Neural cell (in vitro differentiated cells): ENCODE measurements around the gene TPP1. TPM values are rescaled to one million over a fixed set of nuclear protein-coding genes. Genes with fewer than 3 reads are reported as not detected.

Experiments
- H2AFZ ChIP-seq: fragments of 200-600, 300-800 bp; sonication (generic), shearing (Covaris generic); 2 replicates; pipeline ENCODE4 v1.6.0; 2014; ENCODE audit warnings: low read depth, mild to moderate bottlenecking, antibody characterized with exemption, low read length, moderate library complexity
- H3F3A ChIP-seq: fragments of 200-600 bp; shearing (Covaris generic); 2 replicates; pipeline ENCODE4 v1.6.1; 2016; ENCODE audit warnings: mild to moderate bottlenecking, moderate library complexity, mixed read lengths, antibody characterized with exemption, low read length; ENCODE audit not compliant: insufficient read depth, poor library complexity, severe bottlenecking
- H3K27ac ChIP-seq: fragments of 200-600, 300-800 bp; sonication (generic), shearing (Covaris generic); 2 replicates; pipeline ENCODE4 v1.5.1; 2014; ENCODE audit warnings: mild to moderate bottlenecking, low read length, moderate library complexity
- H3K27me3 ChIP-seq: fragments of 300-800, 200-600 bp; sonication (generic), shearing (Covaris generic); 2 replicates; pipeline ENCODE4 v1.6.0; 2014; ENCODE audit warnings: mild to moderate bottlenecking, low read depth, low read length, moderate library complexity; ENCODE audit not compliant: insufficient read depth
- H3K36me3 ChIP-seq: fragments of 300-800, 200-600 bp; sonication (generic), shearing (Covaris generic); 2 replicates; pipeline ENCODE4 v1.5.1; 2014; ENCODE audit warnings: mild to moderate bottlenecking, antibody characterized with exemption, low read length, moderate library complexity; ENCODE audit not compliant: insufficient read depth
- H3K4me2 ChIP-seq: fragments of 300-800, 200-600 bp; sonication (generic), shearing (Covaris generic); 2 replicates; pipeline ENCODE4 v1.6.0; 2014; ENCODE audit warnings: mild to moderate bottlenecking, low read length
- H3K4me3 ChIP-seq: fragments of 300-800, 200-600 bp; sonication (generic), shearing (Covaris generic); 2 replicates; pipeline ENCODE4 v1.5.1; 2014; ENCODE audit warnings: mild to moderate bottlenecking, low read length, moderate library complexity
- H3K79me2 ChIP-seq: fragments of 200-600 bp; shearing (Covaris generic); replicated peaks from 2 replicates; pipeline ENCODE4 v1.6.0; 2014; ENCODE audit warnings: mild to moderate bottlenecking, low read length, moderate library complexity; ENCODE audit not compliant: insufficient read depth
- H3K9ac ChIP-seq: fragments of 300-800, 200-600 bp; sonication (generic), shearing (Covaris generic); 2 replicates; pipeline ENCODE4 v1.6.1; 2016; ENCODE audit warnings: mild to moderate bottlenecking, low read length, mixed read lengths
- H3K9me2 ChIP-seq: fragments of 200-600 bp; shearing (Covaris generic); 2 replicates; pipeline ENCODE4 v1.6.1; 2016; ENCODE audit warnings: mild to moderate bottlenecking, low read length, mixed read lengths; ENCODE audit not compliant: insufficient read depth
- H3K9me3 ChIP-seq: fragments of 200-600, 300-800 bp; sonication (generic), shearing (Covaris generic); 2 replicates; pipeline ENCODE4 v1.6.1; 2016; ENCODE audit warnings: mild to moderate bottlenecking, mixed run types, low read length, moderate library complexity, mixed read lengths
- H4K20me1 ChIP-seq: fragments of 200-600 bp; shearing (Covaris generic); 2 replicates; pipeline ENCODE4 v1.6.1; 2016; ENCODE audit warnings: mild to moderate bottlenecking, mixed run types; ENCODE audit not compliant: insufficient read depth
- CTCF ChIP-seq: fragments of 450-650 bp; IDR thresholded peaks from 2 replicates; pipeline ENCODE4 v1.5.1; 2014; ENCODE audit warnings: antibody characterized with exemption, mild to moderate bottlenecking, moderate library complexity; ENCODE audit not compliant: poor library complexity, severe bottlenecking
- EP300 ChIP-seq: fragments of 450-650 bp; conservative IDR thresholded peaks from 2 replicates; pipeline ENCODE4 v1.6.1; 2014; ENCODE audit warnings: antibody characterized with exemption, mild to moderate bottlenecking, moderate library complexity; ENCODE audit not compliant: poor library complexity, severe bottlenecking
- EZH2 ChIP-seq: fragments of 200-600, 300-800 bp; shearing (Covaris generic), sonication (generic); IDR thresholded peaks from 2 replicates; pipeline ENCODE4 v1.6.1; 2014; ENCODE audit warnings: antibody characterized with exemption, low read length, borderline replicate concordance, mild to moderate bottlenecking; ENCODE audit not compliant: insufficient read depth, poor library complexity, severe bottlenecking
- MXI1 ChIP-seq: fragments of 450-650 bp; conservative IDR thresholded peaks from 2 replicates; pipeline ENCODE4 v1.6.1; 2014; ENCODE audit warnings: antibody characterized with exemption, mild to moderate bottlenecking; ENCODE audit not compliant: poor library complexity, severe bottlenecking
- POLR2AphosphoS5 ChIP-seq: IDR thresholded peaks from 2 replicates; pipeline ENCODE4 v1.6.1; 2012
- RAD21 ChIP-seq: fragments of 450-650 bp; conservative IDR thresholded peaks from 2 replicates; pipeline ENCODE4 v1.6.1; 2014; ENCODE audit warnings: antibody characterized with exemption, mild to moderate bottlenecking, moderate library complexity
- REST ChIP-seq: IDR thresholded peaks from 2 replicates; pipeline ENCODE4 v1.6.1; 2012; ENCODE audit warnings: borderline replicate concordance
- SMC3 ChIP-seq: fragments of 450-650 bp; conservative IDR thresholded peaks from 2 replicates; pipeline ENCODE4 v1.6.1; 2014; ENCODE audit warnings: antibody characterized with exemption, mild to moderate bottlenecking, moderate library complexity; ENCODE audit not compliant: poor library complexity
- TAF1 ChIP-seq: IDR thresholded peaks from 2 replicates; pipeline ENCODE4 v1.6.1; 2012; ENCODE audit warnings: low read depth
- polyA plus RNA-seq: library from polyadenylated mRNA; depleted of rRNA; stranded (reverse); fragments of >200 nt; gene quantifications from 2 replicates; pipeline ENCODE4 v1.2.3, GENCODE V29; 2014

Gene TPP1
- polyA plus RNA-seq, 1 donor from 2014 or later: 3.8 TPM

GRCh38 chr11:6587360-6587953, 31.8 kb downstream of the TPP1 start:
- Histone ChIP-seq H3F3A (no peaks in the 10 kb centered on the region), H3K27me3 (no peaks in the 10 kb centered on the region), H3K9me2 (no peaks in the 10 kb centered on the region), H3K9ac (no peak overlapping the region), H3K27ac (no peak overlapping the region), H3K4me2 (no peak overlapping the region), H4K20me1 (no peaks in the 10 kb centered on the region), H3K9me3 (peaks cover 8% of the 10 kb centered on the region), H2AFZ (no peak overlapping the region), H3K79me2 (no peaks in the 10 kb centered on the region), H3K4me3 (no peak overlapping the region), H3K36me3 (no peaks in the 10 kb centered on the region)
- TF ChIP-seq REST (no peak), MXI1 (no peak), EP300 (no peak), CTCF (no peak), POLR2AphosphoS5 (no peak), EZH2 (no peak), RAD21 (no peak), SMC3 (no peak), TAF1 (no peak)

- Histone ChIP-seq H3K27ac (no peak overlapping the region), H3K79me2 (no peaks in the 10 kb centered on the region), H3K9ac (no peak overlapping the region), H4K20me1 (no peaks in the 10 kb centered on the region), H3K9me2 (no peaks in the 10 kb centered on the region), H3K4me3 (no peak overlapping the region), H3K36me3 (no peaks in the 10 kb centered on the region), H3K27me3 (no peaks in the 10 kb centered on the region), H3F3A (no peaks in the 10 kb centered on the region), H3K4me2 (no peak overlapping the region), H2AFZ (no peak overlapping the region), H3K9me3 (peaks cover 8% of the 10 kb centered on the region)
- TF ChIP-seq EZH2: no peak
- TF ChIP-seq SMC3: no peak
- no peak for TF ChIP-seq TAF1
- TF ChIP-seq MXI1: no peak
- no peak for TF ChIP-seq RAD21
- TF ChIP-seq POLR2AphosphoS5: no peak
Observed at GRCh38 chr11:6586434-6587359, 32.5 kb downstream of the TPP1 start.
